Middle frontal gyrus (tissue), 1 donor: ENCODE measurements around the gene MT4.

ENCODE experiments used
- DNase-seq: peaks from one replicate; pipeline ENCODE4 v3.0.0-alpha.2; 2015; ENCODE audit warnings: low spot score; ENCODE audit errors: extremely low spot score

Gene MT4

DNA sequence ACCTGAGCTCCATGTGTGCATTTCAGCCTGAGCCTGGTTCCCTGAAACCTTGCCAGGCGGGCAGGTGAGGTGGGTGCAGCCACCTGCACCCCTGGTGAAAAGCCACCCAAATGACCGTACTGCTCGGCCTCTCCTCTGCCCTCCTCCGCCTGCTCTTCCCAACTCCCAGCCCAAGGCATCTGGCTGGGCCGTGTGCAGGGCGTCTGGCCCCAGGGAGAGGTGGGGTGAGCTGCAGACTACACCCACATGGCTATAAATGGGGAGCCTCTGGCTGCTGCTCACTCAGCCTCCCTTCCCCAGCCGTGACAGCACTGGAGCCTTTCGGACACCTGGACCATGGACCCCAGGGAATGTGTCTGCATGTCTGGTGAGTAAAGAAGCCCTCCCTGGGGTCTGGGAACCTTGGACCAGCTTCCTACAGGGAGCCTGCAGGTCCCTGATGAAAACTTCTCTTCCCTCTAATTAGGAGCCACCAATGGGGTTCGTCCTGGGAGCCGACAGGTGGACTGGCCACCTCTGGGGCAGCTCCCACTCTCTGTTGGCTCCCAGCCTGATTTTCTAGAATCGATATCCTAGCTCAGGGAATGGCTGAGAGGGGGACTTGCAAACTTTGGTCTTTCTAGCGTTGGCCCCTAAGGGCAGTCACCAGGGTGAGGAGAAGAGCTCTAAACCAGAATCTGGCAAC, at the start of gene MT4:
MT4 (plus strand) TSS at position 281 of the 685 bp plus-strand sequence; CDS start at position 337, 56 bp downstream.
- no peak for DNase-seq

- no peak for DNase-seq
Measured at GRCh38 chr16:56515665-56516064, 49.2 kb upstream of the MT4 start.

DNA sequence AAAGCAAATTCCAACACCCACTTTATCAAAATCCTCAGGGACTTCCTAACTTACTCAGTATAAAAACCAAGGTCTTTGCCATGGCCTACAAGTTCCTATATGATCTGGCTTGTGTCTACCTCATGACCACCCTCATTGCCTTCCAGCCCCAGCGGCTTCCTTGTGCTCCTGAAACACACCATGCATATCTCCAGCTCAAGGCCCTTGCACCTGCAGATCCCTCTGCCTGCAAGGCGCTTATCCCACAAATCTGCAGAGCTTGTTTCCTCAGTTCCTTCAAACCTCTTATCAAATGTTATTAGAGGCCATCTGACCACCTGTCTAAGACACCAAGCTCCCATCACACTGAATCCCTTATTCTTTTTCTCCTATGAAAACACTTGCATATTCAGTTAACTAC, 47.7 kb upstream of the MT4 start:
- no peak for DNase-seq

DNA sequence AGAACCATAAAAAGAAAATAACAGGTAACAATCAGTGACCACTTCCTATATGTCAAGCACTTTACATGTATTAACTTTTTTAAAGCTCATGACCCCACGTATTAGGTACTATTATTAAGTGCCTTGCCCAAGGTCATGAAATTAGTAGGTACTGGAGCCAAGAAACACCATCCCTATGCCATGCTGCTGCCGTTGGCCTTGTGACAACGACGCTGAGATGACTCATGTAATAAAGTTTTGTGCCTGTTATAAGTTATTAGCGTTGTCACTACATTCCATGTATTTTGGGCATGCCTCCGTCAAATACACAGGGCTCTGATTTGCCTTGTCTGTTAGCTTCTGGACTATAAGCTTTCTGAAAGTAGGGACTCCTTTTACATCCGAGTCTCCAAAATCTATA, 46.4 kb upstream of the MT4 start:
- no peak for DNase-seq

- DNase-seq, result peak; percentile 92
Measured at GRCh38 chr16:56519459-56520250, 45.2 kb upstream of the MT4 start, which contains the start of gene BBS2. TSS of gene BBS2 (minus strand) at chr16:56520024. CDS start at chr16:56519862, 162 bp downstream.

DNA sequence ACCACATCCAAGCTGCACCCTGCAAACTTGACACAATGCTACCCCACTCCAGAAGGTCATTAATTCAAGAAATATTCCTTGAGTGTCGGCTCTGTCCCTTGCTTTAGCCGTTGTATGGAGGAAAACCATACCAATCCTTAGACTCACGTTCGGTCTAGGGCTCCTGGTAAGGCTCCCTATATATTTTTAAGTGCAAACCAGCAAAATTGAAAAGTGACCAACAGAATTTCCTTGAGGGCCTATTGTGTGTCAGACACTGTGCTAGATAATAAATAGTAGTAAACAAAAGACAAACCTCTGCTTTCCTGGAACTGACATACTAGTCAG, 44.7 kb upstream of the MT4 start:
- no peak for DNase-seq

DNA sequence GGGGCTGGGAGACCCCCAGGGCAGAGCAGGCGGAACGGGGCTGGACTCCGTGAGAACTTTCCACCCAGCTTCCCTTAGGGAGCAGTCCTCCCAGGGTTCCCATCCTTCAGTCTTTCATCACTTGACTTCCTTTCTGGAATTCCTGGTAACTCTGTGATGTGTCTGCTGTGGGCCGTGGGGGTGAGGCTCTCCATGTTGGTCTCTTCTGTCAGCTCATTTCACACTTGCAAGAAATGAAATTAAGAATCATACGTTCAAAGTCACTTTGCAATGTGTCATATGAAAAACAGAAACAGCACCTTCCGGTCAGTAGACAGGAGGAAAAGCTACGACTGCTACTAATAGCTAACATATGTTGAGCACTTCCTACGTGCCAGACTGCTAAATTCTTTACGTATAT, 39.6 kb upstream of the MT4 start:
- DNase-seq, result no peak

GRCh38 chr16:56530872-56531271, 34.0 kb upstream of the MT4 start:
- DNase-seq, result no peak

DNA sequence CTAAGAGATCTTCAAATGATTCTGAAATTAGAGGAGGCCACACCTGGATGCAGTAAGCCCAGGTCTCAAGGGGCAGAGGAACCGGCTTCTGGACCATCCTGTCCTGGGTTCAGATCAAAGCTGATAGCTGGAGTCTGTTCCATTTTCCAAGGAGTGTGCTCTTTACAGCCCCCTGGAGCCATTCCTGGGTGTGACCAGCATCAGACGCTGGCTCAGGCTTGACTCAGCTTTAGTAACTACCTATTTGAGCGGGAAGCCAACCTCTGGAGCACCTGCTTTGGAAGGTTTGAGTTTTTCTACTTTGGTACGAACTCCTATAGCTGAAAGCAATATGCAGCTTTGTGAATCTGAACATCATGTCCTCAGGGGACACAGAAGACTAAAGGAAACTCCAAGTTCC, 32.2 kb upstream of the MT4 start:
- DNase-seq, result no peak

DNA sequence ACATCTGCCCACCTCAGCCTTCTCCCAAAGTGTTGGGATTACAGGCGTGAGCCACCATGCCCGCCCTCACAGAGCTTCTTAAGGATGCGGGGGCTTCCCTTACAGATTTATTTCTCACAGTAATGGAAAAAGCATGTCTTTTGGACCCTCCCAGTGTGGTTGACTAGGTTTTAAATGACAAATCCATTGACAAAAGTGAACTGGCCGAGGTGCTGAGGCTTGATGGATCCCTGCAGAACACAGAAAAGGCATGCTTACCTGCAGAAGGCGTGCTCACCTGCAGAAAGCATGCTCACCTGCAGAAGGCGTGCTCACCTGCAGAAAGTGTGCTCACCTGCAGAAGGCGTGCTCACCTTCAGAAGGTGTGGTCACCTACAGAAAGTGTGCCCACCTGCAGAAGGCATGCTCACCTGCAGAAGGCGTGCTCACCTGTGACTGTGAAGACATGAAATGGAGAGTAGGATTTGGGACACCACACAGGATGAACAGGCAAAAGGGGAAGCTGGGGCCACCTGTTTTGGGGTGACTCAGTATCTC, 30.0 kb upstream of the MT4 start:
- DNase-seq, result no peak

- no peak for DNase-seq
Measured at GRCh38 chr16:56538331-56538730, 26.5 kb upstream of the MT4 start.

GRCh38 chr16:56539656-56540055, 25.2 kb upstream of the MT4 start:
- no peak for DNase-seq

- DNase-seq, result no peak
Measured at GRCh38 chr16:56542039-56542438, 22.8 kb upstream of the MT4 start.

- peak; percentile 67 for DNase-seq
Measured at GRCh38 chr16:56547120-56547948, 17.5 kb upstream of the MT4 start.

DNA sequence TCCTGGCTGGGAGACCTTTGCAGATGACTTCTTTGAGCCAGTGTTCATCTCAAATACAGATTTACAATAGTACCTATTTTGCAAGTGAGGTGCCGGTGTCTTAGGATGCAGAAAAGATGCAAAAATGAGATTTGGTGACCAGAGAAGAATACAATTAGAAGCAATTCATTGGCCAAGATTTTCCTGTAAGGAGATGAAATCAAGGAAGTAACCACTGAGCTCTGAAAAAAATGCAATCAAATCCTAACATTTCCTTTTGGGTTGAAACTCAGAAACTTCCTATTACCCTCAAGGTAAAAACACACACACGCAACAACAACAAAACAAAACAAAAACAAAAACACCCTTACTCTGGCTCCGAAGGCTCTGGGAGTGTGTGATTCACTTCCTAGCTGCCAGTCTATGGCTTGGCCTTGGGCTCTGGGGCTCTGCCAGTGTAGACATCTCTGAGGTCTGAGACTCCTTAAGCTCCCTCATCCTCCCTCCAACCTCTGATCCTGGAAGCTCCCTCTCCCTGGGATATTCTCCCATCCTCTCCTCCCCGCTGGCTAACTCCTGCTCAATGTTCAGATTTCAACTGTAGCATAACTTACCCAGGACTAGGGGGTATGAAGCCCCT, 16.8 kb upstream of the MT4 start:
- DNase-seq, result no peak

DNA sequence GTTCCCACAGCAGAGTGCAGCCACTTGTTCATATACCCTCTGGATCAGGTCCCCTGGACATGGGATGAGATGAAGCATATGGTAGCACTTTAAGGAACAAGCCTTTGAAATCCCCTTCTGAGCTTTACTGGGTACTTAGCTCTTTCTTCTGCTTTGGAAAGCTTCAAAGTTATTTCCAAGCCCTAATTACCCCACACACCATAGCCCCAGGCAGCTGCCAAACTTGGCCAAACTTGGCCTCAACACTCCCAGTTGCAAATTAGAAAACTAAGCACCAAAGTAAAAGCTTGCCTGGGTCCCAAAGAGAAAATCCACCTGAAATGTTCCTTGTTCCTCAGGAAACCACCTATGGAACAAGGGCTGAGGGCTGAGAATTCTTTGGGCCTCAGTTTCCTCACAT, 15.7 kb upstream of the MT4 start:
- DNase-seq, result no peak

- no peak for DNase-seq
Measured at GRCh38 chr16:56549744-56550385, 15.0 kb upstream of the MT4 start.

- DNase-seq, result peak; percentile 55
Measured at GRCh38 chr16:56551796-56552738, 12.8 kb upstream of the MT4 start.

- no peak for DNase-seq
Measured at GRCh38 chr16:56554441-56554840, 10.4 kb upstream of the MT4 start.
